Astrocyte of the cerebellum (primary cell): ENCODE results near the gene MGLL.

Source experiments
- DNase-seq: peaks from one replicate; pipeline ENCODE4 v3.0.0-alpha.2; 2011; ENCODE audit warnings: low read depth
- H3K4me3 ChIP-seq: 2 replicates; pipeline ENCODE4 v1.5.1; 2011; ENCODE audit warnings: mild to moderate bottlenecking, low read depth, low read length, moderate library complexity
- CTCF ChIP-seq: IDR thresholded peaks from 2 replicates; pipeline ENCODE4 v1.5.1; 2012; ENCODE audit warnings: low read length, low read depth, moderate library complexity, mild to moderate bottlenecking; ENCODE audit errors: missing control alignments
- in situ Hi-C: cut with HindIII; loops from 2 replicates; pipeline ENCODE4 v1.10.0; 2017; ENCODE audit warnings: low sequenced_read_pairs

MGLL gene

DNA sequence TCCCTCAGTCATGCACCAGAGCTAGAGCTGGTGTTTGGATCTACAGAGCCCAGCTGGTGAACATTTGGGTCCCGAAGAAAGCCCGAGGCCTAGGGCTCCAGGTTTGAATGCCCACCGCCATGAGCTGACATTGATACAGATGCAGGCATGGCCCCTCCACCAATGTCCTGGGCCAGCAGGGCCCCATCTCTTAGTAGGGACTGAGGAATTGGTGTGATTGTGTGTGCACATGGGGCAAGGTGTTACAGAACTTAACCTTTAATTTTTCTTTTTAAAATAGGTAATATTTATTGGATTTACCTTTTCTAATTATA is 182.3 kb downstream of the MGLL start:
- in situ Hi-C loops: no loop called here
- no peak for TF ChIP-seq CTCF
- H3K4me3 ChIP-seq: no peak overlapping the region
- DNase-seq: no peak

DNA sequence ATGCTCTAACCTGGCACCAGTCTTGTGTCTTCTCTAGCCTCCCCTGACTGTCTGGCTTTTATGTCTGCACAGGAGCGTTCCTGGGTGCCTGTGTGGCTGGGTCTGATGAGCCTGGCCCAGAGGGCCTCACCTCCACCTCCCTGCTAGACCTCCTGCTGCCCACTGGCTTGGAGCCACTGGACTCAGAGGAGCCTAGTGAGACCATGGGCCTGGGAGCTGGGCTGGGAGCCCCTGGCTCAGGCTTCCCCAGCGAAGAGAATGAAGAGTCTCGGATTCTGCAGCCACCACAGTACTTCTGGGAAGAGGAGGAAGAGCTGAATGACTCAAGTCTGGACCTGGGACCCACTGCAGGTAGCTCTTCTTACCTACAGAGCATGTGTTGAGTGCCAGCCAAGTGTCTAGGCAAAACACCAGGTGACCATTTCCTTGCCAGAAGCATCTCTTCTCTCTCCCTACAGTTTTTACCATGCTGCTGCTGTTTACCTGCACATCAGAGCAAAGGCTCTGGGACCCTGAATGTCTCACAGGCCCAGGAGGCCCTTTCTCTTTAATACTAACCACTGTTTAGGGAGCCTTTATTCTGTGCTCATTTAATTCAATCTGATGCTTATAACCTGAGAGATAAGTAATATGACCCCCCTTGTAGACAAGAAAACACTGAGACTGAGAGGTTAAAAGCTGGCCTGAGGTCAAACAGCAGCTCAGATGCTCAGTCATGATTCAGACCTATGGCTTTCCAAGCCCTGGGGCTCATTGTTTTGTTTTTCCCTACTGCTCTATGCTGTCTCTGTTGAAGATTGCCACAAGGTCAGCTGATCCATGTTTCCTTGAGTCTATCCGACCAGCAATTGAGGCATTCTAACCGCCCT is 182.9 kb downstream of the MGLL start:
- DNase-seq: no peak
- no peak for TF ChIP-seq CTCF
- H3K4me3 ChIP-seq: no peak overlapping the region
- in situ Hi-C loops: no loop called here
